Chondrocyte (in vitro differentiated cells): ENCODE data around the gene ABI3BP. TPM values are rescaled to one million over a fixed set of nuclear protein-coding genes. Genes with fewer than 3 reads are reported as not detected.

ENCODE experiments used
- DNase-seq: peaks from one replicate; pipeline ENCODE4 v3.0.0; 2021; ENCODE audit warnings: mixed read lengths, low spot score
- H3K27ac Mint-ChIP-seq: one replicate; pipeline ENCODE4 v1.8.0; 2021; ENCODE audit warnings: mild to moderate bottlenecking, moderate library complexity, mixed read lengths; ENCODE audit not compliant: unreplicated experiment
- H3K27me3 Mint-ChIP-seq: 2 replicates; pipeline ENCODE4 v1.8.0; 2021; ENCODE audit warnings: low read depth, mixed read lengths
- H3K36me3 Mint-ChIP-seq: 2 replicates; pipeline ENCODE4 v1.8.0; 2021; ENCODE audit warnings: low read depth, mixed read lengths
- H3K4me1 Mint-ChIP-seq: 2 replicates; pipeline ENCODE4 v1.8.0; 2021; ENCODE audit warnings: low read depth, mild to moderate bottlenecking, mixed read lengths
- H3K4me3 Mint-ChIP-seq: one replicate; pipeline ENCODE4 v1.8.0; 2021; ENCODE audit warnings: mild to moderate bottlenecking, moderate library complexity, mixed read lengths; ENCODE audit not compliant: unreplicated experiment
- H3K9me3 Mint-ChIP-seq: 2 replicates; pipeline ENCODE4 v1.8.0; 2021; ENCODE audit warnings: low read depth, mixed read lengths
- total RNA-seq: library from RNA; stranded (reverse); gene quantifications from 3 replicates; pipeline ENCODE4 v1.2.1, GENCODE V29; 2021
- TF ChIP-seq, protein P1 (sequence below): fragments of 200-600 bp; sonication (generic); IDR thresholded peaks from 2 replicates; pipeline ENCODE4 v1.5.0; 2021; ENCODE audit warnings: antibody characterized with exemption, mild to moderate bottlenecking, moderate library complexity

ABI3BP gene
- total RNA-seq, 1 donor from 2014 or later: 10.2 TPM

DNA sequence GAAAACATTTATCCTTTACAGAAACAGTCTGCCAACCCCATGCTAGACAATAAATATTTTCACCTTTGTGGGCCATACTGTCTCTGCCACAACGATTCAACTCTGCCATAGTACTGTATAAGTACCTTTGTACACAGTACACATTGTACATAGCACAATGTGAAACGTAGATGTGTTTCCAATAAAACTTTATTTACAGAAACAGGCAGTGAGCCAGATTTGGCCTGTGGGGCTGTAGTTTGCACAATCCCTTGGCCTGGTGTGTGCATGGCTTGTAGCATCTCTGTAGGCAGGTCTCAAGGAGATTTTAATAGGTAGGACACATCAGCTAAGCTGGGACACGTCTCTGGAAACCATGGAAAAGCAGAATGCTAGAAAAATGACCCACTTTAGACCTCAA is 209.6 kb downstream of the ABI3BP start:
- peaks cover 15% of the 10 kb centered on the region for H3K9me3 Mint-ChIP-seq
- no peak overlapping the region for H3K4me3 Mint-ChIP-seq
- no peak overlapping the region for H3K27ac Mint-ChIP-seq
- TF ChIP-seq, protein P1, sequence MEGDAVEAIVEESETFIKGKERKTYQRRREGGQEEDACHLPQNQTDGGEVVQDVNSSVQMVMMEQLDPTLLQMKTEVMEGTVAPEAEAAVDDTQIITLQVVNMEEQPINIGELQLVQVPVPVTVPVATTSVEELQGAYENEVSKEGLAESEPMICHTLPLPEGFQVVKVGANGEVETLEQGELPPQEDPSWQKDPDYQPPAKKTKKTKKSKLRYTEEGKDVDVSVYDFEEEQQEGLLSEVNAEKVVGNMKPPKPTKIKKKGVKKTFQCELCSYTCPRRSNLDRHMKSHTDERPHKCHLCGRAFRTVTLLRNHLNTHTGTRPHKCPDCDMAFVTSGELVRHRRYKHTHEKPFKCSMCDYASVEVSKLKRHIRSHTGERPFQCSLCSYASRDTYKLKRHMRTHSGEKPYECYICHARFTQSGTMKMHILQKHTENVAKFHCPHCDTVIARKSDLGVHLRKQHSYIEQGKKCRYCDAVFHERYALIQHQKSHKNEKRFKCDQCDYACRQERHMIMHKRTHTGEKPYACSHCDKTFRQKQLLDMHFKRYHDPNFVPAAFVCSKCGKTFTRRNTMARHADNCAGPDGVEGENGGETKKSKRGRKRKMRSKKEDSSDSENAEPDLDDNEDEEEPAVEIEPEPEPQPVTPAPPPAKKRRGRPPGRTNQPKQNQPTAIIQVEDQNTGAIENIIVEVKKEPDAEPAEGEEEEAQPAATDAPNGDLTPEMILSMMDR: no peak
- peaks cover 7% of the 10 kb centered on the region for H3K36me3 Mint-ChIP-seq
- H3K27me3 Mint-ChIP-seq: no peaks in the 10 kb centered on the region
- peaks cover 14% of the 10 kb centered on the region for H3K4me1 Mint-ChIP-seq
- DNase-seq: no peak

DNA sequence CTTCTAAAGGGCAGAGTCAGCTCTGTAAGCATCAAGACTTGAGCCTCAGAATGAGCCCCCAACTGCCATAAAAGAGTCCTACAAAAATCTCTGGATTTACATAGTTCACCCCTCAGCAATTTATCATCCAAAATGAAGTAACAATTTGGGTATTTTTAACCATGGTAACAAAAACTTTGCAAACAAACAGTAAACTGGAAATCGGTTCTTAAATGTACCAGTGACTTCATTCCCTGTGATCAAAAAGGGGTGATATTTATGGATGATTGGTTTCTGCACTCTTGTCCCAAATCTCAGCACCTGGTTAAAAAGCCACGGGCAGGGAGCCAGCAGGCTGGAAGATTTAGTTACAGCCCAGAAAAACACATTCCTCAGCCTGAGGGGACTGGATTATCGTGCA is 210.3 kb downstream of the ABI3BP start:
- TF ChIP-seq, protein P1: no peak
- Mint-ChIP-seq H3K4me1 (peaks cover 14% of the 10 kb centered on the region), H3K27me3 (no peaks in the 10 kb centered on the region), H3K4me3 (no peak overlapping the region), H3K36me3 (peaks cover 7% of the 10 kb centered on the region), H3K27ac (no peak overlapping the region), H3K9me3 (peaks cover 15% of the 10 kb centered on the region)
- no peak for DNase-seq

DNA sequence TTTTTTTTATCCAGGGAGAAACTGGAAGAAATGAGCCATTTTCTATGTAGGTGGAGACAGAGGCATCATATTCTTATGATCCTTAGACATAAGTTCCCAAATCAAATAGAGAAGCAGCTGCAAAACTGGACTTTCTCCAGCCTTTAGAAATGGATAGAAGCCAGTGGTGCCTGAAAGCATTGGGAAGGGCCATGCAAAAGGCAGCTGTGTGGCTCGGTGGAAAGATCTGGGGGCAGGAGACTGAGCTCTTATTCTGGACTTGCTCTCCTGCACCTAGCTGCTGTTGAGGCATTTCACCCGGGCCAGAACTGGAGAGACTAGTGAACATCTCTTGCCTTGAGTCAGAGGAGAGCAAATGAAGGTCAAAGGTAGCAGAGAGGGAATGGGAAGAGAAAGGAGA is 210.9 kb downstream of the ABI3BP start:
- Mint-ChIP-seq H3K4me1 (peaks cover 15% of the 10 kb centered on the region), H3K4me3 (no peak overlapping the region), H3K36me3 (peaks cover 7% of the 10 kb centered on the region), H3K9me3 (peaks cover 15% of the 10 kb centered on the region), H3K27ac (no peak overlapping the region), H3K27me3 (no peaks in the 10 kb centered on the region)
- TF ChIP-seq, protein P1: no peak
- no peak for DNase-seq

DNA sequence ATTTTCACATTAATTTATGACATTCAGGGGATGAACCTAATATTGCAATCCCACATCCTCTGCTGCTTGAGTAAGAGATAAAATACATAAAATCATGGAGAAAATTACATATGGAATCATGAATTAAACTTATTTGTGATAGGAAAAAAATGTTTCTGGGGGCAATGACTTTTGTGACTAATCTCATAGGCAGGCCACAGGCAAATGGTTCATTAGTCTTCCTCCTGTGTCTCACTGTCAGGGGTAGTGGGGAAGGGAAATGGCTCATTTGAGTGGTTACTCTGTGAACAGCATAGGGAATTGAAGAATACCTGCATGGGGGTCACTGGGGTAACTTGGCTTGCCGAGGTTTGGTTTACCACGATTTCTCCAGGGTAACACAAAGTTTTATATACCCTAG is 211.9 kb downstream of the ABI3BP start:
- peaks cover 18% of the 10 kb centered on the region for H3K4me1 Mint-ChIP-seq
- no peak overlapping the region for H3K4me3 Mint-ChIP-seq
- H3K27ac Mint-ChIP-seq: no peak overlapping the region
- peaks cover 15% of the 10 kb centered on the region for H3K9me3 Mint-ChIP-seq
- H3K36me3 Mint-ChIP-seq: peaks cover 7% of the 10 kb centered on the region
- TF ChIP-seq, protein P1: no peak
- DNase-seq: no peak
- no peaks in the 10 kb centered on the region for H3K27me3 Mint-ChIP-seq

DNA sequence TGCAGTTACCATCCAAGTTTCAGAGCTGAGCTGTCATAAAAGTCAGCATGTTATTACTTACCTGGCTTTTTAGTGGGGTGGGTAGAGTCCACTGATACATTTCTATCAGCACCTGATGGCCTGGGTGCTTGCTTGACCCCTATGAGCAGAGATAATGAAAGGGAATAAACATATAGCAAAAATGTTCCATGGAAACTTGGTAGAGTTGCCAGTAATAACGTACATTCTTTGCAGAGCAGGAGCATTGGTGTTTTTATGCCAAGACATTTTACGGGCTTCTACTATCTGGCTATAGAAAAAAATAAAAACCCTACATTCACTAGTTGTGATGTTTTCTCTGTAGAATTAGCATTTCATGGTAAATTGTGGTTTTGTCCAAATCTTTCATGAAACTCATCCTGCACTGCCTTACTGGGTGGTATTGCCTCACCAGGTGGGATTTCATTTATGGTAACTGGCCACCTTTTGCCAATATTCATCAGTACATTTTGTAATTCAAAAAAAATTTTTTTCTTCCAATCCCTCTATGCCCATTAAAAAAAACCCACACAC is 213.1 kb downstream of the ABI3BP start:
- peaks cover 8% of the 10 kb centered on the region for H3K9me3 Mint-ChIP-seq
- peaks cover 22% of the 10 kb centered on the region for H3K4me1 Mint-ChIP-seq
- H3K27me3 Mint-ChIP-seq: no peaks in the 10 kb centered on the region
- peaks cover 2% of the 10 kb centered on the region for H3K36me3 Mint-ChIP-seq
- no peak overlapping the region for H3K27ac Mint-ChIP-seq
- DNase-seq: no peak
- no peak overlapping the region for H3K4me3 Mint-ChIP-seq
- TF ChIP-seq, protein P1: no peak
